CD4-positive, alpha-beta memory T cell (primary cell): ENCODE results near the gene GRIK1. TPM values are rescaled to one million over a fixed set of nuclear protein-coding genes. Genes with fewer than 3 reads are reported as not detected.

Experiments used
- polyA plus RNA-seq, 2 donors: library from polyadenylated mRNA; unstranded; fragments of 300-500 nt; fragmentation: Illumina TruSeq; gene quantifications; one replicate each; pipeline ENCODE4 v1.2.3, GENCODE V29; 2021
- total RNA-seq, 2 experiments: library from RNA; stranded (reverse); gene quantifications; one replicate each; pipeline ENCODE4 v1.2.3, GENCODE V29; 2021

The GRIK1 gene
- total and polyA plus RNA-seq, 4 experiments from 2014 or later: not detected

Other genes starting within 250 kb of the GRIK1 start
- gene CLDN17, start 226.8 kb upstream of the GRIK1 start, total RNA-seq: not detected
- gene CLDN17, start 226.8 kb upstream of the GRIK1 start, polyA plus RNA-seq: not detected